ENCODE measurements around the gene PPARA. TPM values are rescaled to one million over a fixed set of nuclear protein-coding genes. Genes with fewer than 3 reads are reported as not detected.

The PPARA gene
- total and polyA plus RNA-seq, 9 of the 15 experiments (the other 6 are each of a cell fraction or from before 2014, with no cell fraction given) = 0.64 to 5.3 (median 3.5) TPM

DNA sequence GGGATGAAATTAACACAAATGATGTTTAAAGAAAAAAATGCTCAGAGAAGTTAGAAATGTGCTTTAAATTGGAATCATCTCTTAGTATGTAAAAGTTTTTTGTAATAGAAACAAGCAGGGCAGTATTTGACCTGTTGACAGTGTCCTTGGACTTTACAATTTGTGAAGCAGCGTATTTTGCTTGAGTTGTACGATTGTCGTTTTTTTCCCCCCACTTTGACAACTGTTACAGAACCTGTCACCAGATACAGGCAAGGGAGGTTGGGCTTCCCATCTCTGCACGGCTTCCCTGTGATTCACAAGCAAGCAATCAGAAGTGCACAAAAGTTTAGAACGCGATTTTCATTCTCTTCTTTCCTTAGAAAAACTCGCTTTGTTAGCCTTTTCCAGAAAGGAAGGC lies 8.9 kb downstream of the PPARA start:
- BruUV-seq (replicated peaks) = no TSS peak
- ChIA-PET POLR2A (no interaction called here), CTCF (ENCODE audit: low intra/inter-chr PET ratio) (no interaction called here)
- Histone ChIP-seq H3K9ac (ENCODE audit: insufficient read depth in 1 of 2, low read depth in 2 of 2, low read length in 2 of 2) (no peak overlapping the region), H4K20me1 (replicated peaks; ENCODE audit: control insufficient read depth, insufficient read depth, low read length) (no peaks in the 10 kb centered on the region), H3K9me3 (replicated peaks; ENCODE audit: control insufficient read depth, insufficient read depth, low read depth, low read length) (no peaks in the 10 kb centered on the region), H3K9me1 (ENCODE audit: control insufficient read depth, insufficient read depth, low read length) (no peaks in the 10 kb centered on the region), H3K36me3 (ENCODE audit: control insufficient read depth, insufficient read depth, low read length) (no peaks in the 10 kb centered on the region), H3K27ac (ENCODE audit: extremely low read depth, low read depth, low read length) (no peak overlapping the region), H2AFZ (ENCODE audit: low read depth, low read length) (no peak overlapping the region), H3K4me2 (ENCODE audit: insufficient read depth, low read length) (no peak overlapping the region), H3K27me3 (ENCODE audit: control insufficient read depth in 2 of 2, insufficient read depth in 2 of 2, low read length in 2 of 2) (no peaks in the 10 kb centered on the region), H3K4me1 (replicated peaks in 1 of 2; ENCODE audit: control insufficient read depth in 2 of 2, insufficient read depth in 2 of 2, low read length in 2 of 2) (no peaks in the 10 kb centered on the region; a peak in 2 of 5 replicates), H3K79me2 (ENCODE audit: control insufficient read depth, insufficient read depth, low read length) (no peaks in the 10 kb centered on the region), H3K4me3 (no peak overlapping the region)
- in situ Hi-C loops (cut with MboI) = no loop called here
- TF ChIP-seq FOXK1 (CRISPR knock-in tag; IDR thresholded peaks at IDR 0.05; ENCODE audit: borderline replicate concordance) = no peak
- TF ChIP-seq, protein P1, sequence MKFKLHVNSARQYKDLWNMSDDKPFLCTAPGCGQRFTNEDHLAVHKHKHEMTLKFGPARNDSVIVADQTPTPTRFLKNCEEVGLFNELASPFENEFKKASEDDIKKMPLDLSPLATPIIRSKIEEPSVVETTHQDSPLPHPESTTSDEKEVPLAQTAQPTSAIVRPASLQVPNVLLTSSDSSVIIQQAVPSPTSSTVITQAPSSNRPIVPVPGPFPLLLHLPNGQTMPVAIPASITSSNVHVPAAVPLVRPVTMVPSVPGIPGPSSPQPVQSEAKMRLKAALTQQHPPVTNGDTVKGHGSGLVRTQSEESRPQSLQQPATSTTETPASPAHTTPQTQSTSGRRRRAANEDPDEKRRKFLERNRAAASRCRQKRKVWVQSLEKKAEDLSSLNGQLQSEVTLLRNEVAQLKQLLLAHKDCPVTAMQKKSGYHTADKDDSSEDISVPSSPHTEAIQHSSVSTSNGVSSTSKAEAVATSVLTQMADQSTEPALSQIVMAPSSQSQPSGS (CRISPR knock-in tag; IDR thresholded peaks at IDR 0.05) = no peak
- TF ChIP-seq ARID2 (IDR thresholded peaks at IDR 0.05) = no peak
- TF ChIP-seq, protein P2, sequence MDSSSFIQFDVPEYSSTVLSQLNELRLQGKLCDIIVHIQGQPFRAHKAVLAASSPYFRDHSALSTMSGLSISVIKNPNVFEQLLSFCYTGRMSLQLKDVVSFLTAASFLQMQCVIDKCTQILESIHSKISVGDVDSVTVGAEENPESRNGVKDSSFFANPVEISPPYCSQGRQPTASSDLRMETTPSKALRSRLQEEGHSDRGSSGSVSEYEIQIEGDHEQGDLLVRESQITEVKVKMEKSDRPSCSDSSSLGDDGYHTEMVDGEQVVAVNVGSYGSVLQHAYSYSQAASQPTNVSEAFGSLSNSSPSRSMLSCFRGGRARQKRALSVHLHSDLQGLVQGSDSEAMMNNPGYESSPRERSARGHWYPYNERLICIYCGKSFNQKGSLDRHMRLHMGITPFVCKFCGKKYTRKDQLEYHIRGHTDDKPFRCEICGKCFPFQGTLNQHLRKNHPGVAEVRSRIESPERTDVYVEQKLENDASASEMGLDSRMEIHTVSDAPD (CRISPR knock-in tag; IDR thresholded peaks at IDR 0.05) = no peak
- TF ChIP-seq HNRNPUL1 (IDR thresholded peaks at IDR 0.05; ENCODE audit: low read length) = no peak
- no peak for TF ChIP-seq PHTF2 (CRISPR knock-in tag; IDR thresholded peaks at IDR 0.05)
- ATAC-seq (no peak), FAIRE-seq (no peak), DNase-seq (ENCODE audit: extremely low read depth in 1 of 4, low spot score in 3 of 4) (no peak)
- intact Hi-C loops (cut with micrococcal nuclease) = loop anchor here (10.0 kb wide), 1 partner anchor 86 kb away; no protein-coding TSS in a partner anchor
- 71% methylated on average over 5 of the region's 7 CpGs for WGBS (ENCODE audit: insufficient coverage, low coverage, missing lambda C conversion rate)

All from K562 (cell line).